B cell (primary cell): ENCODE results near the gene KMT2A. TPM values are rescaled to one million over a fixed set of nuclear protein-coding genes. Genes with fewer than 3 reads are reported as not detected.

ENCODE experiments used
- ATAC-seq: fragments of 200-7000 bp; cut with Tn5 transposase; one replicate; pipeline ENCODE4 v1.10.0; 2021; ENCODE audit warnings: low read depth, mild to moderate bottlenecking, moderate number of reproducible peaks, moderate library complexity
- CTCF ChIA-PET: fragments of 350-600 bp; sonication (Branson Sonifier 250); formaldehyde crosslinking; loops from one replicate; lab custom pipeline; 2021; ENCODE audit warnings: antibody characterized with exemption, inconsistent platforms; lab: Charles Lee
- POLR2A ChIA-PET: fragments of 350-600 bp; sonication (Branson Sonifier 250); formaldehyde crosslinking; loops from one replicate; lab custom pipeline; 2021; ENCODE audit warnings: antibody characterized with exemption; lab: Charles Lee
- DNase-seq: peaks from one replicate; pipeline ENCODE4 v3.0.0; 2013
- H2AFZ ChIP-seq: 2 replicates; pipeline ENCODE4 v1.6.1; 2012; ENCODE audit warnings: mild to moderate bottlenecking, low read depth, low read length; ENCODE audit not compliant: insufficient read depth, poor library complexity, severe bottlenecking
- H3K27ac ChIP-seq, 2 donors: 1 replicate in 1 of 2; 2 replicates in 1 of 2; pipeline ENCODE4 v1.5.1; 2012 to 2013; ENCODE audit warnings: low read length in 2 of 2, mild to moderate bottlenecking in 2 of 2, moderate library complexity in 1 of 2
- H3K27me3 ChIP-seq, 4 experiments: fragments of 200-600 bp in 1 of 4; sonication (generic) in 1 of 4; replicated peaks in 1 of 4; 1 replicate in 2 of 4; 2 replicates in 2 of 4; pipeline versions ENCODE4 v1.6.1 to v1.7.0; 2013 to 2016; ENCODE audit warnings: low read length in 3 of 4, mild to moderate bottlenecking in 2 of 4, mixed read lengths in 1 of 4, moderate library complexity in 1 of 4; ENCODE audit not compliant: insufficient read depth in 4 of 4, control insufficient read depth in 3 of 4; ENCODE audit errors: control extremely low read depth in 1 of 4
- H3K36me3 ChIP-seq, 2 experiments: replicated peaks in 1 of 2; 1 replicate in 1 of 2; 2 replicates in 1 of 2; pipeline versions ENCODE4 v1.6.1 to v1.7.1; 2013; ENCODE audit warnings: low read length in 1 of 2; ENCODE audit not compliant: insufficient read depth in 2 of 2, control insufficient read depth in 1 of 2; ENCODE audit errors: control extremely low read depth in 1 of 2, extremely low read depth in 1 of 2
- H3K4me1 ChIP-seq, 2 donors: fragments of 200-600 bp in 1 of 2; sonication (generic) in 1 of 2; 1 replicate in 1 of 2; 2 replicates in 1 of 2; pipeline versions ENCODE4 v1.5.1 to v1.6.1; 2013 to 2017; ENCODE audit warnings: low read length in 2 of 2; ENCODE audit not compliant: control insufficient read depth in 2 of 2, insufficient read depth in 2 of 2
- H3K4me2 ChIP-seq: replicated peaks from 2 replicates; pipeline ENCODE3; 2012; ENCODE audit warnings: mild to moderate bottlenecking, low read depth, low read length; ENCODE audit not compliant: poor library complexity, severe bottlenecking
- H3K4me3 ChIP-seq, 5 experiments: fragments of 200-600 bp in 1 of 5; sonication (generic) in 1 of 5; 1 replicate in 3 of 5; 2 replicates in 2 of 5; pipeline versions ENCODE4 v1.5.1 to v1.7.0; 2011 to 2016; ENCODE audit warnings: low read length in 4 of 5, mild to moderate bottlenecking in 4 of 5, low read depth in 2 of 5, control low read depth in 1 of 5, moderate library complexity in 1 of 5; ENCODE audit not compliant: insufficient read depth in 1 of 5; ENCODE audit errors: control extremely low read depth in 1 of 5, extremely low read depth in 1 of 5
- H3K79me2 ChIP-seq: fragments of 200-600 bp; sonication (generic); one replicate; pipeline ENCODE4 v1.6.0; 2016; ENCODE audit warnings: low read length; ENCODE audit not compliant: control insufficient read depth, insufficient read depth
- H3K9ac ChIP-seq: fragments of 200-600 bp; sonication (generic); 2 replicates; pipeline ENCODE4 v1.6.1; 2017; ENCODE audit warnings: mild to moderate bottlenecking, low read length, moderate library complexity
- H3K9me3 ChIP-seq, 3 donors: one replicate each; pipeline versions ENCODE4 v1.6.1 to v1.7.1; 2013; ENCODE audit warnings: low read length in 2 of 3; ENCODE audit not compliant: control insufficient read depth in 2 of 3, insufficient read depth in 1 of 3; ENCODE audit errors: control extremely low read depth in 1 of 3
- H4K20me1 ChIP-seq: 2 replicates; pipeline ENCODE4 v1.6.0; 2012; ENCODE audit warnings: mild to moderate bottlenecking, low read length; ENCODE audit not compliant: insufficient read depth, control insufficient read depth, poor library complexity, severe bottlenecking
- H3K27ac Mint-ChIP-seq: one replicate; pipeline ENCODE4 v1.8.0; 2021; ENCODE audit warnings: mixed read lengths
- H3K27me3 Mint-ChIP-seq: one replicate; pipeline ENCODE4 v1.8.0; 2021; ENCODE audit warnings: mixed read lengths
- H3K4me1 Mint-ChIP-seq: one replicate; pipeline ENCODE4 v1.8.0; 2021; ENCODE audit warnings: mixed read lengths
- H3K4me3 Mint-ChIP-seq: one replicate; pipeline ENCODE4 v1.8.0; 2021; ENCODE audit warnings: mixed read lengths
- H3K9me3 Mint-ChIP-seq: one replicate; pipeline ENCODE4 v1.8.0; 2022; ENCODE audit warnings: mixed read lengths; ENCODE audit not compliant: insufficient read depth
- EZH2 ChIP-seq: IDR thresholded peaks from 2 replicates; pipeline ENCODE4 v1.6.1; 2012; ENCODE audit warnings: borderline replicate concordance, low read depth, mild to moderate bottlenecking, moderate library complexity, low read length; ENCODE audit not compliant: insufficient read depth, poor library complexity, severe bottlenecking
- WGBS: methylation state at CpG from one replicate; pipeline ENCODE4 v1.1.5; 2013; ENCODE audit warnings: missing lambda C conversion rate; ENCODE audit not compliant: insufficient coverage; 5-methylcytosine and 5-hydroxymethylcytosine counted together
- intact Hi-C: fragments of 100-400 bp; cut with micrococcal nuclease; formaldehyde crosslinking; loops from one replicate; pipeline ENCODE4 v1.10.0; 2022
- polyA plus RNA-seq: library from polyadenylated mRNA; depleted of rRNA; stranded (reverse); fragments of >200 nt; gene quantifications from 2 replicates; pipeline ENCODE4 v1.2.3, GENCODE V29; 2012
- total RNA-seq, 2 donors: library from RNA; stranded (reverse); fragments of 120-200 nt in 1 of 2; gene quantifications; 1 replicate in 1 of 2; 2 replicates in 1 of 2; pipeline versions ENCODE4 v1.2.3 to v1.2.4, GENCODE V29; 2013 to 2022
- TF ChIP-seq, protein P1 (sequence below): fragments of 200-600 bp; IDR thresholded peaks from one replicate; pipeline ENCODE4 v1.8.0; 2022; ENCODE audit warnings: antibody characterized with exemption, mild to moderate bottlenecking

The KMT2A gene
- total and polyA plus RNA-seq, 2 donors (not counting 1 experiment from before 2014, with no cell fraction given): 32.1 to 175 TPM

DNA sequence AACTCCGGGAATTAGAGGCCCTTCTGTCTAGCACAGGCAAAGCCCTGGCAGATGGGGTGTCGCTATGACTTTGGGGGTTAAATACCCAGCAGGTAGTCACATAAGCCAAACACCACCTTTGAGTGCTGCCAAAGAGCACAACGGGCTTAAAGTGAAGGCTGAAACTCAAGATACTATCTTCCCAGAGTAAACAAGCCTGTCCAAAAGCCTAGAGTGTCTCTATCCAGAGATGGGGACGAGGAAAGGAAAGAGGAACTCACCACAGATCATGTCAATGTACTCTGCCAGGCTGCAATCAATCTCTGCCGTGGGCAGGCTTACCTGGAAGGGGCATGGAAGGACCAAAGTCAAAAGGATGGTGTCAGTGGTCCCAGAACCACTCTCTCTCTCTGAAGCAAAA lies 109.2 kb downstream of the KMT2A start:
- DNase-seq (no peak), ATAC-seq (no peak)
- H3K36me3 ChIP-seq: peaks cover 6 to 13% of the 10 kb centered on the region in 2 experiments
- H3K4me2 ChIP-seq: no peak overlapping the region
- Mint-ChIP-seq H3K4me1 (no peaks in the 10 kb centered on the region), H3K4me3 (no peak overlapping the region), H3K9me3 (no peaks in the 10 kb centered on the region), H3K27me3 (no peaks in the 10 kb centered on the region), H3K27ac (no peak overlapping the region)
- 95% methylated on average over 4 of the region's 5 CpGs for WGBS
- H3K79me2 ChIP-seq: no peaks in the 10 kb centered on the region
- no peak overlapping the region for H3K27ac ChIP-seq
- ChIA-PET CTCF (no interaction called here), POLR2A (no interaction called here)
- no peaks in the 10 kb centered on the region for H3K9me3 ChIP-seq
- H4K20me1 ChIP-seq: no peaks in the 10 kb centered on the region
- intact Hi-C loops: no loop called here
- H3K27me3 ChIP-seq: no peaks in the 10 kb centered on the region
- H3K4me1 ChIP-seq: no peaks in the 10 kb centered on the region
- H3K9ac ChIP-seq: no peak overlapping the region
- no peak overlapping the region for H3K4me3 ChIP-seq
- TF ChIP-seq, protein P1, sequence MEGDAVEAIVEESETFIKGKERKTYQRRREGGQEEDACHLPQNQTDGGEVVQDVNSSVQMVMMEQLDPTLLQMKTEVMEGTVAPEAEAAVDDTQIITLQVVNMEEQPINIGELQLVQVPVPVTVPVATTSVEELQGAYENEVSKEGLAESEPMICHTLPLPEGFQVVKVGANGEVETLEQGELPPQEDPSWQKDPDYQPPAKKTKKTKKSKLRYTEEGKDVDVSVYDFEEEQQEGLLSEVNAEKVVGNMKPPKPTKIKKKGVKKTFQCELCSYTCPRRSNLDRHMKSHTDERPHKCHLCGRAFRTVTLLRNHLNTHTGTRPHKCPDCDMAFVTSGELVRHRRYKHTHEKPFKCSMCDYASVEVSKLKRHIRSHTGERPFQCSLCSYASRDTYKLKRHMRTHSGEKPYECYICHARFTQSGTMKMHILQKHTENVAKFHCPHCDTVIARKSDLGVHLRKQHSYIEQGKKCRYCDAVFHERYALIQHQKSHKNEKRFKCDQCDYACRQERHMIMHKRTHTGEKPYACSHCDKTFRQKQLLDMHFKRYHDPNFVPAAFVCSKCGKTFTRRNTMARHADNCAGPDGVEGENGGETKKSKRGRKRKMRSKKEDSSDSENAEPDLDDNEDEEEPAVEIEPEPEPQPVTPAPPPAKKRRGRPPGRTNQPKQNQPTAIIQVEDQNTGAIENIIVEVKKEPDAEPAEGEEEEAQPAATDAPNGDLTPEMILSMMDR: no peak
- no peak for TF ChIP-seq EZH2
- no peak overlapping the region for H2AFZ ChIP-seq

DNA sequence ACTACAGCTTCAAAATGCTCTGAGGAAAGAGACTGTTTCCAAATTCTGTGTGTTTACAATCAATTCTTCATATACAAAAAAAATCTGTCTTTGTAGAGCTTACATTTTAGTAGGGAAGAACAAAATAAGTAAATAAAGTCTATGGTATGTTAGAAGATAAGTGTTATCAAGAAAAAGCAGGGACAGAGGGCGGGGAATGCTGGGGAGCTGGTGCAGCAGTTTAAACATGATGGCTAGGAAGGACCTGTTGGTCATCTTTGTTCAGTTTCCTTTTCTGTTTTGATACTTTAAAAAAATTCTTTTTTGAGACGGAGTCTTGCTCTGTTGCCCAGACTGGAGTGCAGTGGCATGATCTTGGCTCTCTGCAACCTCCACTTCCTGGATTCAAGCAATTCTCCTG lies 110.8 kb downstream of the KMT2A start:
- Histone ChIP-seq H3K36me3 (peaks cover 6 to 13% of the 10 kb centered on the region in 2 experiments), H3K79me2 (no peaks in the 10 kb centered on the region), H3K27ac (no peak overlapping the region), H2AFZ (no peak overlapping the region), H3K9me3 (no peaks in the 10 kb centered on the region), H3K4me3 (no peak overlapping the region), H3K4me2 (no peak overlapping the region), H4K20me1 (no peaks in the 10 kb centered on the region), H3K27me3 (no peaks in the 10 kb centered on the region), H3K9ac (no peak overlapping the region), H3K4me1 (no peaks in the 10 kb centered on the region)
- Mint-ChIP-seq H3K27me3 (no peaks in the 10 kb centered on the region), H3K27ac (no peak overlapping the region), H3K4me1 (no peaks in the 10 kb centered on the region), H3K9me3 (no peaks in the 10 kb centered on the region), H3K4me3 (no peak overlapping the region)
- no peak for TF ChIP-seq EZH2
- TF ChIP-seq, protein P1: no peak
- 100% methylated on average over 2 of the region's 2 CpGs for WGBS
- ATAC-seq: no peak
- ChIA-PET POLR2A (no interaction called here), CTCF (interaction anchor here (0.5 kb wide), 1 partner anchor 108 kb away, joined by 3 read pairs; no protein-coding TSS in a partner anchor)
- no peak for DNase-seq
- intact Hi-C loops: no loop called here
